Parathyroid adenoma (tissue), 2 donors: ENCODE measurements around the gene TEX35.

ENCODE experiments used
- H2AFZ ChIP-seq: fragments of 300-600 bp; sonication (generic); one replicate; pipeline ENCODE4 v1.7.0; 2017; ENCODE audit warnings: antibody characterized with exemption, mild to moderate bottlenecking
- H3K27ac ChIP-seq: fragments of 300-600 bp; sonication (generic); one replicate; pipeline ENCODE4 v1.7.0; 2017
- H3K27me3 ChIP-seq: fragments of 300-600 bp; sonication (generic); one replicate; pipeline ENCODE4 v1.7.0; 2017; ENCODE audit warnings: low read length; ENCODE audit not compliant: control insufficient read depth, insufficient read depth
- H3K36me3 ChIP-seq: fragments of 300-600 bp; sonication (generic); one replicate; pipeline ENCODE4 v1.7.0; 2017; ENCODE audit warnings: low read length; ENCODE audit not compliant: control insufficient read depth, insufficient read depth
- H3K4me1 ChIP-seq: fragments of 300-600 bp; sonication (generic); one replicate; pipeline ENCODE4 v1.7.0; 2017; ENCODE audit warnings: control low read depth
- H3K4me2 ChIP-seq: fragments of 300-600 bp; sonication (generic); one replicate; pipeline ENCODE4 v1.7.0; 2017; ENCODE audit warnings: low read length
- H3K4me3 ChIP-seq: fragments of 300-600 bp; sonication (generic); one replicate; pipeline ENCODE4 v1.7.0; 2017; ENCODE audit warnings: low read depth, low read length
- H3K79me2 ChIP-seq: fragments of 300-600 bp; sonication (generic); one replicate; pipeline ENCODE4 v1.7.0; 2017; ENCODE audit warnings: control low read depth
- H3K9ac ChIP-seq: fragments of 300-600 bp; sonication (generic); one replicate; pipeline ENCODE4 v1.7.0; 2017; ENCODE audit warnings: mild to moderate bottlenecking
- H3K9me3 ChIP-seq: fragments of 300-600 bp; sonication (generic); one replicate; pipeline ENCODE4 v1.7.0; 2017; ENCODE audit warnings: low read length; ENCODE audit not compliant: control insufficient read depth
- TF ChIP-seq, protein P1 (sequence below): fragments of 300-600 bp; sonication (generic); IDR thresholded peaks from one replicate; pipeline ENCODE4 v1.7.0; 2017; ENCODE audit warnings: antibody characterized with exemption, mild to moderate bottlenecking
- donor health status: primary hyperparathyroidism.

Gene TEX35

DNA sequence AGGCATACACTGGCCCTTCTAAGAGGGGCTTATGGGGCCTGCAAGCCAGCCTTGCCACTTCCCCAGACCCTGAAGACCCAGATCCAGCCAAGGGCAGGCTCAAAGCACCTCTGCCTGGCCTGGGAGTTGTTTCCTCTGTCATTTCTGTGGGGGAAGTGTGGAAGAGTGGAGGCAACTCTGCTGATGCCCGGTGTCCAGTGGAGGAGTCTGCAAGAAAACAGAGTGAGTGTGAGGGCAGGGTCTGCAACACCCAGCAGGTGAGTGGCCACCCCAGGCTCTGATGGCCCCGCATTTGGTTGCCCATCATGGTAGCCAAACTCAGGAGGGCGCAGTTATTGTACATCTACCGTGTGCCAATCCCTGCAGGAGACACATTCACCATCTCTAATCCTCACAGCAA, 24.5 kb upstream of the TEX35 start:
- H3K9me3 ChIP-seq, result no peaks in the 10 kb centered on the region
- H3K4me2 ChIP-seq, result no peak overlapping the region
- TF ChIP-seq, protein P1, sequence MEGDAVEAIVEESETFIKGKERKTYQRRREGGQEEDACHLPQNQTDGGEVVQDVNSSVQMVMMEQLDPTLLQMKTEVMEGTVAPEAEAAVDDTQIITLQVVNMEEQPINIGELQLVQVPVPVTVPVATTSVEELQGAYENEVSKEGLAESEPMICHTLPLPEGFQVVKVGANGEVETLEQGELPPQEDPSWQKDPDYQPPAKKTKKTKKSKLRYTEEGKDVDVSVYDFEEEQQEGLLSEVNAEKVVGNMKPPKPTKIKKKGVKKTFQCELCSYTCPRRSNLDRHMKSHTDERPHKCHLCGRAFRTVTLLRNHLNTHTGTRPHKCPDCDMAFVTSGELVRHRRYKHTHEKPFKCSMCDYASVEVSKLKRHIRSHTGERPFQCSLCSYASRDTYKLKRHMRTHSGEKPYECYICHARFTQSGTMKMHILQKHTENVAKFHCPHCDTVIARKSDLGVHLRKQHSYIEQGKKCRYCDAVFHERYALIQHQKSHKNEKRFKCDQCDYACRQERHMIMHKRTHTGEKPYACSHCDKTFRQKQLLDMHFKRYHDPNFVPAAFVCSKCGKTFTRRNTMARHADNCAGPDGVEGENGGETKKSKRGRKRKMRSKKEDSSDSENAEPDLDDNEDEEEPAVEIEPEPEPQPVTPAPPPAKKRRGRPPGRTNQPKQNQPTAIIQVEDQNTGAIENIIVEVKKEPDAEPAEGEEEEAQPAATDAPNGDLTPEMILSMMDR, result no peak
- no peak overlapping the region for H3K27ac ChIP-seq
- no peaks in the 10 kb centered on the region for H3K36me3 ChIP-seq
- no peak overlapping the region for H3K9ac ChIP-seq
- no peaks in the 10 kb centered on the region for H3K4me1 ChIP-seq
- no peak overlapping the region for H3K4me3 ChIP-seq
- no peaks in the 10 kb centered on the region for H3K27me3 ChIP-seq
- H3K79me2 ChIP-seq, result no peaks in the 10 kb centered on the region
- H2AFZ ChIP-seq, result no peak overlapping the region

DNA sequence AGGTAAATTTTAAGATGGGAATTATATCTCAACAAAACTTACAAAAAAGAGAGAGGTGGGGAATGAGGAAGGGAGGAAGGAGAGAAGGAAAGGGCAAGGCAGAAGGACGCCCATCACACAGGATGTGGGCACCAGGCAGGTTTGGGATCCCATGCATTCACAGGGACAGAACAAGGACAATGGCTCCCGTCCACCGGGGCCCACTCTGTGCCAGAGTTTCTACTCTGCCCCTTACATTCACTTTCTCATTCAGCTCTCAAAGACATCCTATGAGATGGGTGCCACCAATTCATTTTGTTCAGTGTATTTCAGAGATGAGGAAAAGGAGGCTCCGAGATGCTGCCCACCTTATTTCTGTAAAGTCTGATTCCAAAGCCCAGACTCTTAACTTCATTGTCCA, 23.5 kb upstream of the TEX35 start:
- no peak overlapping the region for H3K27ac ChIP-seq
- no peak overlapping the region for H3K9ac ChIP-seq
- H3K9me3 ChIP-seq, result no peaks in the 10 kb centered on the region
- H3K36me3 ChIP-seq, result no peaks in the 10 kb centered on the region
- no peak overlapping the region for H2AFZ ChIP-seq
- TF ChIP-seq, protein P1, result no peak
- no peaks in the 10 kb centered on the region for H3K79me2 ChIP-seq
- H3K4me2 ChIP-seq, result no peak overlapping the region
- no peaks in the 10 kb centered on the region for H3K27me3 ChIP-seq
- no peaks in the 10 kb centered on the region for H3K4me1 ChIP-seq
- H3K4me3 ChIP-seq, result no peak overlapping the region

DNA sequence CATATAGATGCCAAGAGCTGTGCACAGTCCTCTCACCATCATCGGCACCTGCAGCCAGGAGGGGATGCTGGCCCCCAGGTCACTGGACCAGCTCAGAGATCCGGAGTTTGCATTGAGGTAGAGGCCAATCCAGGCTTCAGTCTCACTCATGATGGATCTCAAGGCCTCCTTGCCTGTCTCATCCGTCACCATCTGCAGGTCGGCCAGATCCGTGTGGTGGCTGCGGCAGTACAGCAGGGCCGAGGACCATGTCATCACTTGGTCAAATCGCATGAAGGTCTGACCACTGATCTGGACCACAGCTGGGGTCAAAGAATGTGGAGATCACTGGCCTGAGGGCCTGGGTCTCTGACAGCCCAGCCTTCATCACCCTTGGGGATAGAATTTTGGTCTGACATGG, 22.8 kb upstream of the TEX35 start:
- Histone ChIP-seq H3K9me3 (no peaks in the 10 kb centered on the region), H3K79me2 (no peaks in the 10 kb centered on the region), H3K27ac (no peak overlapping the region), H3K4me1 (no peaks in the 10 kb centered on the region), H3K27me3 (no peaks in the 10 kb centered on the region), H3K36me3 (no peaks in the 10 kb centered on the region), H3K4me2 (no peak overlapping the region), H3K4me3 (no peak overlapping the region), H2AFZ (no peak overlapping the region), H3K9ac (no peak overlapping the region)
- TF ChIP-seq, protein P1, result no peak

DNA sequence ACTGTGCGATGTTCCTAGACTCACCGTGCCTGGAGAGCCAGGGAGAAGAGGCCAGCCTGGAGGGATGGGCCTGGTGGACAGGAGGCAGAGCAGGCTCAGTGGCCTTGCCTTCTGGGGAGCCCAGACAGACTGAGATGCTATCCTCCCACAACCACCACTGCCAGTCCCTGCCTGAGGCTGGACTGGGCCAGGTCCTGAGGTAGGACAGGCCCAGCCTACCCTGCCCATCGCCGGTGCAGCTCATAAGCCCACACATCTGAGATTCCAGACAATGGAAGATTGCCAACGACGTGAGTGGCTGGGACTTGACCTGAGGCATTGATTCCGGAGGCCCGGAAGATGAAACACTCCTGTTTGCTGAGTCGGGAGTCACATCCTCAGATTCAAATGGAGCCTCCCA, 21.9 kb upstream of the TEX35 start:
- Histone ChIP-seq H3K27me3 (no peaks in the 10 kb centered on the region), H3K9ac (no peak overlapping the region), H3K79me2 (no peaks in the 10 kb centered on the region), H3K4me2 (no peak overlapping the region), H3K9me3 (no peaks in the 10 kb centered on the region), H3K4me3 (no peak overlapping the region), H2AFZ (no peak overlapping the region), H3K4me1 (no peaks in the 10 kb centered on the region), H3K27ac (no peak overlapping the region), H3K36me3 (no peaks in the 10 kb centered on the region)
- TF ChIP-seq, protein P1, result no peak

DNA sequence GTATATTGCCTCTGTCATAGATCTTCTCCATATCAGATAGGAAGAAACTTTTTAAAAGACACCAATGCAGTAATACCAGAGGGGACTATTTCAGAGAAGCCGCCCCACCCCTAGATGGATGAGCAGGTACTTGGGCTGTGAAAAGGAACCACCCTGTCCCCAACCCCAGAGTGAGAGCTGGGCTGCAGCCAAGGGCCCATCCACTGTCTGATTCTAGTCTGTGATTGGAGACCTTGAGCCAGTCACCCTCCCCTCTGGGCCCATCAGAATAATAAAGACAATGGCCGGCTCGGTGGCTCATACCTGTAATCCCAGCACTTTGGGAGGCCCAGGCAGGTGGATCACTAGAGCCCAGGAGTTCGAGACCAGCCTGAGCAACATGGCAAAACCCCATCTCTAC, 21.2 kb upstream of the TEX35 start:
- Histone ChIP-seq H3K4me1 (no peaks in the 10 kb centered on the region), H3K36me3 (no peaks in the 10 kb centered on the region), H3K9ac (no peak overlapping the region), H3K79me2 (no peaks in the 10 kb centered on the region), H3K27ac (no peak overlapping the region), H3K4me2 (no peak overlapping the region), H2AFZ (no peak overlapping the region), H3K9me3 (no peaks in the 10 kb centered on the region), H3K27me3 (no peaks in the 10 kb centered on the region), H3K4me3 (no peak overlapping the region)
- TF ChIP-seq, protein P1, result no peak
